Epithelial cell of prostate (primary cell): Measurements from ENCODE around the gene LRRC8E.
"Not testable (repeated sequence)": the region's sequence is repeated elsewhere in the genome, so short reads cannot be mapped to it uniquely, and the experiment has no call there.

Experiments
- DNase-seq: peaks from one replicate; pipeline ENCODE4 v3.0.0-alpha.2; 2011; ENCODE audit warnings: low read depth, low spot score
- H3K27ac ChIP-seq: fragments of 450-650 bp; 2 replicates; pipeline ENCODE4 v1.5.1; 2017; ENCODE audit warnings: mild to moderate bottlenecking

LRRC8E gene

DNA sequence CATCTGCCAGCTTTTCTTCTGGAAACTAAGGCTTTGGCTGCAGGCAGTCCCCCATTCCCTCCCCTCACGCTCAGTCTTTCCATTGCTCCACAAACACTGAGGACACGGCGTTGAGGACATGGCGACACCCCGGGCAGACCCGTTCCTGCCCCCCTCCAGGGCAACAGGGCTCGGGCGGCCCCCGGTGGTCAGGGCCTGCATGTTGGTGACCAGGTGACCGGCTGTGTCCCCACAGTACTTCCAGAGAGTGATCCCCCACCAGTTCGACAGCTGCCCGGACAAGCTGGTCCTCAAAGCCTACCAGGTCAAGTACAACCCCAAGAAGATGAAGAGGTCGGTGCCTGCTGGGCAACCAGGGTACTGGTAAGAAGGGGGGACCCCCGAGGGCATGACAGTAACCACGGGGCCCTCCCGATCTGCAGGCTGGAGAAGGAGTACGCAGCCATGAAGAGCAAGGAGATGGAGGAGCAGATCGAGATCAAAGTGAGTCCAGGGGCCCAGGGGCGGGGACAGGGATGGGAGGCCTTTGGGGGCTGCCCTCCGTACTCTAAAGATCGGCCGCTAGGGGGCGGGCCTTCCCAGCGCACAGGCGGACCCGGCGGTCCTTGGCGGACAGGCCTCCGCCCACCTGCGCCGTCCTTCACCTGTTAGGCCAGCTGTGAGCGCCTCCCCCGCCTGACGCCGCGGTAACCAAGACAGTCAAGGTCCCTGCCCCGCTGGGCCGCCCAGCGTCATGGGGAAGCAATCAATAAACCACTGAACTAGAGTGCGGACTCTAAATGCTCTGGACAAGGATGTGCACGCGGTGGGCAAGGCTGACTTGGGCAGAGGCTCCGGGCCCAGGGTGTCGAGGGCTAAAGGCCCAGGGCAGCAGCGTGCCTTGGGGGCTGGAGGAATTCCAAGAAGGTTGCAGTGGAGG lies 35.2 kb upstream of the LRRC8E start:
- H3K27ac ChIP-seq = no peak overlapping the region
- no peak for DNase-seq

GRCh38 chr19:7853770-7854128 lies 34.6 kb upstream of the LRRC8E start:
- H3K27ac ChIP-seq = no peak overlapping the region
- no peak for DNase-seq

GRCh38 chr19:7855426-7856108 lies 32.7 kb upstream of the LRRC8E start:
- no peak for DNase-seq
- no peak overlapping the region for H3K27ac ChIP-seq

- no peak for DNase-seq
- no peak overlapping the region for H3K27ac ChIP-seq
These were observed 32.2 kb upstream of the LRRC8E start for GRCh38 chr19:7856109-7856591.

GRCh38 chr19:7856679-7857663 lies 31.3 kb upstream of the LRRC8E start:
- H3K27ac ChIP-seq = no peak overlapping the region
- DNase-seq = no peak

DNA sequence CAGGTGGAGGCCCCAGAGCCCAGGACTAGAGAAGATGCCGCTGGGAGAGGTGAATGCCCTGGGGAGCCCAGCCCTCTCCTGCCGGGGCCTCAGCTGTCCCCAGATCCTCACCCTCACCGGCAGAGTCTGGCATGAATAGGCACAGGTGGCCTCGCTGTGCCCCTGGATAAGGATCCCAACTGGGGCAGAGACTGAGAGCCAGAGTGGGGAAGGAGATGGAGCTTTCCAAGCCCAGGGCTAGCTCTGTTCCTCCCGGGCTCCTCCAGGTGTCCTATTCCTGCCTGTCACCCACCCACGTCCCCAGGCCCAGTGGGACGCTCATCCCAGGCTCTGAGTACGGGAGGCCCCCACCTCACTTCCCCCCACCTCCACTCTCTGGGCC lies 30.6 kb upstream of the LRRC8E start:
- DNase-seq = no peak
- H3K27ac ChIP-seq = no peak overlapping the region

DNA sequence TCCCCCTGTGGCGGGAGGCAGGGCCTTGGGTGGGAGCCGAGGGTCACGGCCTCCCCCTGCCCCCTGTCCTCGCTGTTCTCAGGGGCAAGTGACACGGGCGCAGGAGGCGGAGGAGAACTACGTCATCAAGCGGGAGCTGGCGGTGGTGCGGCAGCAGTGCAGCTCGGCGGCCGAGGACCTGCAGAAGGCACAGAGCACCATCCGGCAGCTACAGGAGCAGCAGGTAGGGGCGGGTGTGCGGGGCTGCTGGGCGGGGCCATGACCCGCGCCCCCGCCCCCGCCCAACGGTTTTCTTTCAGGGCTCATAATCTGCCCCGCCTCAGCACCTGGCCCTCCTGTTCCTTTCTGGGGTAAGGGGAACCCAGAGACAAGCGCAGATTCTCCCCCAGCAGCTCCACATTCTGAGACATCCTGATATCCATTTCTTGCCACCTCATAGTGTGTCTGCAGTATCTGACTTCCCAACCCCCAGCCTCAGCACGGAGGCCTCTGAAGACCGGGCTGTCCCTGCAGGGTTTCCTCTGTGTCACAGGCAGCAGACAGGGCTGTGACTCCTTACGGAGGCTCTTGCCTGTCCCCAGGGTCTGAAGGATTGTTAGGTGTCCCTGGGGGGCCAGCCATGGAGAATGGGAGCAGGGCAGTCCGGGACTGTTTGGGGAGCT lies 30.1 kb upstream of the LRRC8E start:
- no peak for DNase-seq
- H3K27ac ChIP-seq = no peak overlapping the region

DNA sequence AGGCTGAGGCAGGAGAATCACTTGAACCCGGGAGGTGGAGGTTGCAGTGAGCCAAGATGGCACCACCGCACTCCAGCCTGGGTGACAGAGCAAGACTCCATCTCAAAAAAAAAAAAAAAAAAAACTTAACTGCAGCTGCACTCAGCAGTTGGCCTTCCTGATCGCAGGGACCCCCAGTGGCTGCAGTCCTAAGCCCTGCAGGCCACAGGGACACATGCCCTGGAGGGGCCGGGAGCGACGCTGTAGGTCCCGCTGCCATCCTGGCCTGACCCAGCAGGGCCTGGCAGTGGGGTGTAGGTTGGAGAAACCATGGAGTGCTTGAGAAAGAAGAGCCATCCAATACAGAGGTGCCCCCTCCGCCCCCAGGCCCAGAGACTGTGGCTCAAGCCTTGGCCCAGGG lies 29.2 kb upstream of the LRRC8E start:
- not testable (repeated sequence) for H3K27ac ChIP-seq, DNase-seq

GRCh38 chr19:7859831-7860713 lies 28.2 kb upstream of the LRRC8E start:
- no peak for DNase-seq

DNA sequence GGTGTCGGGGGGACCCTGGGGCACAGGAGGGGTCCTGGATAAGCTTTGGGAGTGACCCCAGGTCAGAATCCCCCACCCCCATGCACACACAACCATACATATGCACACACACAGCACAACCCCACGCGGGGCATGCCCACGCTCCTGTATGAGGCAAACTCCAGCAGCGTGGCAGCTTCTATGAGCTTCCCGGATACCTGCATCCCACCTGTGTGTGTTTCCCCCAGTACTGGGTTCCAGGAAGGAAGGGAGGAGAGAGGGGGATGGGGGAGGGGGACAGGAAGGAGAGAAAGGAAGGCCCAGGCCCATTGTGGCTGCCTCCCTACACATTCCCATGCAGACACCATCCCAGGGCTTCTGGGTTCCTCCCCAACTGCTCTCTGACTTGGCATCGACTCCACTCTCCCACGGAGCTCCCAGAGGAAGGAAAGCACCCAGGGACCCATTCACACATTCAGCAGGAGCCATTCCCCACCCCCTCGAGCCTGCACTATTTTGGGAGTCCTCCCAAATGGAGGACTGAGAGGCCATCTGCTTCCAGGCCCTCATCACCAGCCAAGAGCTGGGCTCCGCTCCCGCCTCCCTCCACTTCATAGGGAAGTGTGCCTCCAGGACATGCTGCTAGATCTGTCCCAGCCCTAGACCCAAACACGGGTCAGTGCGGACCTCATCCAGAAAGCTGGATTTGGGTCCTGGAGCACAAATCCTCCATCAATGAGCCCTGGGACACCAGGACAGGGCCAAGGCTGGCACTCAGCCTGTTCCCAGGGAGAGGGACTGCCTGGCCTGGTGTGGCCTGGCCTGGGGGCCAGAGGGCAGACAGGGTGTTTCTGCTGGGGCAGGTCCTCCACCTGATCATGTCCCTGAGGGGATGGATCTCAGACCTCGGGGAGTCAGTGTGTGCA lies 27.3 kb upstream of the LRRC8E start:
- DNase-seq = no peak
- no peak overlapping the region for H3K27ac ChIP-seq

More at GRCh38 chr19:7859831-7860713, 28.2 kb upstream of the LRRC8E start:
- no peak overlapping the region for H3K27ac ChIP-seq

GRCh38 chr19:7861619-7862412 lies 26.5 kb upstream of the LRRC8E start:
- no peak overlapping the region for H3K27ac ChIP-seq
- no peak for DNase-seq

DNA sequence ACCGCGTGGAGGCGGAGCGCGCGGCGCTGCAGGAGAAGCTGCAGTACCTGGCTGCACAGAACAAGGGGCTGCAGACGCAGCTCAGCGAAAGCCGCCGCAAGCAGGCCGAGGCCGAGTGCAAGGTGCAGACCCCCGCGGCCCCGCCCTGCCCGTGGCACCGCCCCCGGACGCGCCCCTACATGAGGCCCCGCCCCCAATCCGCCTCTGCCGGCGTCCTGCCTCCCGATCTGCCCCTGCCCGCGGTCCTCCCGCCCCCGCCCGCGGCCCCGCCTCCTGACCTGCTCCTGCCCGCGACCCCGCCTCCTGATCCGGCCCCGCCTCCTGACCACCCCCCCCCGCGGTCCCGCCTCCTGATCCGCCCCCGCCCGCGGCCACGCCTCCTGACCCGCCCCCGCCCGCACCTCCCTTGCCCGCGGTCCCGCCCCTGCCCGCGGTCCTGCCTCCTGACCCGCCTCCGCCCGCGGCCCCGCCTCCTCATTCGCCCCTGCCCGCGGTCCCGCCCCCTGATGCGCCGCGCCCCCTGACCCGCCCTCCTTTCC lies 25.8 kb upstream of the LRRC8E start:
- H3K27ac ChIP-seq = no peak overlapping the region
- no peak for DNase-seq

DNA sequence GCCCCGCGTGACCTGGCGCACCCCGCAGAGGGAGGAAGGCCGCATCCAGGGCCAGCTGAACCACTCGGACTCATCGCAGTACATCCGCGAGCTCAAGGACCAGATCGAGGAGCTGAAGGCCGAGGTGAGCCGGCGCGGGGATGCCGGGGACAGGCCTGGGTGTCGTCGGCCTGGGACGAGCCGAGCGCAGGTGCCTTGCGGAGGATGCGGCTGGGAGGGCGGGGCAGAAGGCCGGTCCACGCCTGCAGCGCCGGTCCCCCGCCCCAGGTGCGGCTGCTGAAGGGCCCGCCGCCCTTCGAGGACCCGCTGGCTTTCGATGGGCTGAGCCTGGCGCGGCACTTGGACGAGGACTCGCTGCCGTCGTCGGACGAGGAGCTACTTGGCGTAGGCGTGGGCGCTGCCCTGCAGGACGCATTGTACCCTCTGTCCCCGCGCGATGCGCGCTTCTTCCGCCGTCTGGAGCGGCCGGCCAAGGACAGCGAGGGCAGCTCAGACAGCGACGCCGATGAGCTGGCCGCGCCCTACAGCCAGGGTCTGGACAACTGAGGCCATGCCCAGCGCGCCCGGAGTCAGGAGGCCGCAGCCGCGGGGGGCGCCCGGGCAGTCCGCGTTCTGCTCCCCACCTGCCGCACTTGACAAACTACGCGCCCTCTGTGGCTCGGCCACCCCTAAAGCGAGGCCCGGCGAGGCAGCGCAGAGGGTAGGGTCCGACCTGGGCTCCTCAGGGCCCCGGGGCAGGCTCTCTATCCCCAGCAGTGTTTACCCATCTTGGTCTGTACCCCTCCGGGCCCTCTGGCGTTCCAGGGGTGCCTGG lies 24.9 kb upstream of the LRRC8E start:
- DNase-seq = no peak
- H3K27ac ChIP-seq = no peak overlapping the region

GRCh38 chr19:7863971-7864689 lies 24.2 kb upstream of the LRRC8E start:
- no peak overlapping the region for H3K27ac ChIP-seq
- DNase-seq = no peak

- no peak overlapping the region for H3K27ac ChIP-seq
- DNase-seq = no peak
These were observed 23.6 kb upstream of the LRRC8E start for GRCh38 chr19:7864690-7865074.
